ENCODE data around the gene NRSN2. TPM values are rescaled to one million over a fixed set of nuclear protein-coding genes. Genes with fewer than 3 reads are reported as not detected.

The NRSN2 gene
- total RNA-seq, 1 experiment from 2014 or later: 22.7 TPM

DNA sequence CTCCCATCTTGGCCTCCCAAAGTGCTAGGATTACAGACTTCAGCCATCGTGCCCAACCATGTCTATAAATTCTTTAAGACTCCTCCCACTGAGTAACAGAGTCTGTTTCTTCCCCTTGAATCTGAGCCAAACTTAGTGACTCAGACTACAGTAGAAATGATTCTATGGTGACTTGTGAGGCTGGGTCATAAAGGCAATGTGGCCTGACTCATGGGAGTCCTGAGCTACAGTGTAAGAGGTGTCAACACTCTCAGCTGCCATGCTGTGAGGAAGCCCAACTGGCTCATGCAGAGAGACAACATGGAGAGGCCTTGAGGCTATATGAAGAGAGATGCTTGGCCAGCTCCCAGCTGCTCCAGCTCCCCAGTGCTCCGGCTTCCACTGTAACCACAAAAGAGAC, 5.2 kb upstream of the NRSN2 start:
- TF ChIP-seq, protein P1, sequence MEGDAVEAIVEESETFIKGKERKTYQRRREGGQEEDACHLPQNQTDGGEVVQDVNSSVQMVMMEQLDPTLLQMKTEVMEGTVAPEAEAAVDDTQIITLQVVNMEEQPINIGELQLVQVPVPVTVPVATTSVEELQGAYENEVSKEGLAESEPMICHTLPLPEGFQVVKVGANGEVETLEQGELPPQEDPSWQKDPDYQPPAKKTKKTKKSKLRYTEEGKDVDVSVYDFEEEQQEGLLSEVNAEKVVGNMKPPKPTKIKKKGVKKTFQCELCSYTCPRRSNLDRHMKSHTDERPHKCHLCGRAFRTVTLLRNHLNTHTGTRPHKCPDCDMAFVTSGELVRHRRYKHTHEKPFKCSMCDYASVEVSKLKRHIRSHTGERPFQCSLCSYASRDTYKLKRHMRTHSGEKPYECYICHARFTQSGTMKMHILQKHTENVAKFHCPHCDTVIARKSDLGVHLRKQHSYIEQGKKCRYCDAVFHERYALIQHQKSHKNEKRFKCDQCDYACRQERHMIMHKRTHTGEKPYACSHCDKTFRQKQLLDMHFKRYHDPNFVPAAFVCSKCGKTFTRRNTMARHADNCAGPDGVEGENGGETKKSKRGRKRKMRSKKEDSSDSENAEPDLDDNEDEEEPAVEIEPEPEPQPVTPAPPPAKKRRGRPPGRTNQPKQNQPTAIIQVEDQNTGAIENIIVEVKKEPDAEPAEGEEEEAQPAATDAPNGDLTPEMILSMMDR (conservative IDR thresholded peaks at IDR 0.05): no peak
- Histone ChIP-seq H3K23ac (ENCODE audit: insufficient read length, low read depth, low read length) (no peak overlapping the region), H3K9me3 (ENCODE audit: control insufficient read depth, low read depth, low read length) (no peaks in the 10 kb centered on the region), H3K79me2 (ENCODE audit: insufficient read depth, low read length) (no peaks in the 10 kb centered on the region), H3K4me1 (ENCODE audit: insufficient read depth, low read length) (no peaks in the 10 kb centered on the region; the same call in 1 of the 2 replicates), H3K4me2 (ENCODE audit: insufficient read depth, insufficient read length, low read length) (no peak overlapping the region), H3K4ac (ENCODE audit: low read depth, low read length) (no peak overlapping the region), H2BK5ac (ENCODE audit: insufficient read length, low read length) (no peak overlapping the region), H3K27me3 (ENCODE audit: insufficient read depth, low read length) (no peaks in the 10 kb centered on the region; the same call in 1 of the 2 replicates), H3K23me2 (ENCODE audit: insufficient read length, low read depth, low read length, poor library complexity, severe bottlenecking) (peaks cover 5% of the 10 kb centered on the region), H3K27ac (ENCODE audit: insufficient read length, low read depth, low read length) (no peak overlapping the region), H3K9ac (ENCODE audit: extremely low read depth, insufficient read length, low read length) (no peak overlapping the region), H2AFZ (ENCODE audit: low read length) (no peak overlapping the region), H2BK15ac (ENCODE audit: low read depth, low read length) (no peak overlapping the region), H3K56ac (ENCODE audit: insufficient read length, low read depth, low read length) (no peak overlapping the region), H4K5ac (ENCODE audit: insufficient read length, low read depth, low read length) (no peak overlapping the region), H4K8ac (replicated peaks; ENCODE audit: insufficient read length, low read depth, low read length) (no peak overlapping the region), H2BK12ac (ENCODE audit: insufficient read length, low read depth, low read length) (no peak overlapping the region), H2AK5ac (ENCODE audit: insufficient read length, low read length) (no peak overlapping the region), H4K91ac (ENCODE audit: insufficient read length, low read depth, low read length) (no peak overlapping the region), H3K18ac (ENCODE audit: insufficient read length, low read depth, low read length) (no peak overlapping the region), H3K79me1 (ENCODE audit: insufficient read depth, low read depth, low read length, poor library complexity, severe bottlenecking) (no peaks in the 10 kb centered on the region), H2BK20ac (ENCODE audit: low read depth, low read length, poor library complexity, severe bottlenecking) (no peak overlapping the region), H2BK120ac (ENCODE audit: low read depth, low read length, poor library complexity, severe bottlenecking) (no peak overlapping the region), H3K14ac (ENCODE audit: insufficient read depth, low read length) (no peak overlapping the region), H3T11ph (ENCODE audit: low read length) (no peak overlapping the region), H4K20me1 (ENCODE audit: control insufficient read depth, insufficient read depth, insufficient read length) (no peaks in the 10 kb centered on the region)
- peaks cover 66% of the 10 kb centered on the region for H3K27me3 Mint-ChIP-seq (ENCODE audit: low read depth)
- no CpG with 5 or more reads among the region's 2 CpGs for WGBS (ENCODE audit: extremely low coverage, insufficient read length, low lambda C conversion rate)
- H3K27ac Mint-ChIP-seq: no peak overlapping the region
- no peak for DNase-seq
- no peak overlapping the region for H3K4me3 Mint-ChIP-seq
- H3K9me3 Mint-ChIP-seq: no peaks in the 10 kb centered on the region; a peak in 1 of 5 replicates
- peaks cover 6 to 7% of the 10 kb centered on the region in 2 experiments for H3K4me1 Mint-ChIP-seq
- H3K36me3 Mint-ChIP-seq (ENCODE audit: insufficient read depth in 1 of 3, low read depth in 3 of 3): no peaks in the 10 kb centered on the region
